OCI-LY3 (cell line): ENCODE measurements around the gene RBM23.

Source experiments
- H2AFZ ChIP-seq: fragments of 200-600, 300-600 bp; shearing (Covaris generic); 2 replicates; pipeline ENCODE4 v1.6.0; 2014; ENCODE audit warnings: antibody characterized with exemption, low read depth, low read length
- H3K27ac ChIP-seq: fragments of 200-600, 300-600 bp; sonication (generic); 2 replicates; pipeline ENCODE4 v1.5.1; 2014; ENCODE audit warnings: mild to moderate bottlenecking, low read length, moderate library complexity, mixed read lengths
- H3K27me3 ChIP-seq: fragments of 200-600, 300-600 bp; sonication (generic); 2 replicates; pipeline ENCODE4 v1.6.1; 2014; ENCODE audit warnings: low read depth, low read length, mixed read lengths
- H3K36me3 ChIP-seq: fragments of 200-600, 300-600 bp; sonication (generic); replicated peaks from 2 replicates; pipeline ENCODE3; 2014; ENCODE audit warnings: low read depth, low read length, mixed read lengths
- H3K4me1 ChIP-seq: fragments of 300-600, 200-600 bp; sonication (generic); 2 replicates; pipeline ENCODE4 v1.6.1; 2014; ENCODE audit warnings: low read length, mixed read lengths
- H3K4me2 ChIP-seq: fragments of 200-600, 300-600 bp; sonication (generic); 2 replicates; pipeline ENCODE4 v1.6.1; 2014; ENCODE audit warnings: low read length, mixed read lengths
- H3K4me3 ChIP-seq: fragments of 300-600, 200-600 bp; sonication (generic); 2 replicates; pipeline ENCODE4 v1.5.1; 2014; ENCODE audit warnings: antibody characterized with exemption, mild to moderate bottlenecking, low read length, moderate library complexity
- H3K79me2 ChIP-seq: fragments of 300-600, 200-600 bp; shearing (Covaris generic); 2 replicates; pipeline ENCODE4 v1.6.1; 2014; ENCODE audit warnings: mild to moderate bottlenecking, low read length, mixed read lengths
- H3K9ac ChIP-seq: fragments of 300-600, 200-600 bp; shearing (Covaris generic); 2 replicates; pipeline ENCODE4 v1.6.0; 2014; ENCODE audit warnings: mild to moderate bottlenecking, low read length, moderate library complexity
- H3K9me3 ChIP-seq: fragments of 200-600, 300-600 bp; shearing (Covaris generic); 2 replicates; pipeline ENCODE4 v1.6.1; 2014; ENCODE audit warnings: low read length, mixed read lengths; ENCODE audit not compliant: insufficient read depth
- H4K20me1 ChIP-seq: fragments of 200-600, 300-600 bp; sonication (generic); 2 replicates; pipeline ENCODE4 v1.6.1; 2016; ENCODE audit warnings: low read length, mixed read lengths; ENCODE audit not compliant: insufficient read depth
- CTCF ChIP-seq: fragments of 200-600, 300-600 bp; sonication (generic); IDR thresholded peaks from 2 replicates; pipeline ENCODE4 v1.5.1; 2014; ENCODE audit warnings: antibody characterized with exemption, low read length, low read depth
- EZH2phosphoT487 ChIP-seq: fragments of 200-600 bp; shearing (Covaris generic); IDR thresholded peaks from 2 replicates; pipeline ENCODE4 v1.6.1; 2018; ENCODE audit warnings: antibody characterized with exemption, mixed run types, low read depth

Gene RBM23

GRCh38 chr14:22877000-22877501 lies 41.9 kb downstream of the RBM23 start:
- H3K9me3 ChIP-seq, result no peaks in the 10 kb centered on the region
- 0 out of 2 replicates have a peak, but pooled peaks cover 4% of the 10 kb centered on the region for H3K27me3 ChIP-seq
- H4K20me1 ChIP-seq, result peaks cover 4% of the 10 kb centered on the region; the same call in 1 of the 2 replicates
- peaks cover 12% of the 10 kb centered on the region; the same call in 1 of the 2 replicates for H3K79me2 ChIP-seq
- H3K27ac ChIP-seq, result no peak overlapping the region
- no peak overlapping the region for H3K4me2 ChIP-seq
- peaks cover 6% of the 10 kb centered on the region for H3K4me1 ChIP-seq
- H2AFZ ChIP-seq, result no peak overlapping the region
- no peak overlapping the region for H3K9ac ChIP-seq
- H3K36me3 ChIP-seq, result peaks cover 38% of the 10 kb centered on the region
- no peak overlapping the region for H3K4me3 ChIP-seq
- TF ChIP-seq EZH2phosphoT487 (no peak), CTCF (no peak)

- H2AFZ ChIP-seq, result no peak overlapping the region
- peaks cover 13% of the 10 kb centered on the region; the same call in 1 of the 2 replicates for H3K79me2 ChIP-seq
- no peak overlapping the region for H3K4me3 ChIP-seq
- H3K36me3 ChIP-seq, result peaks cover 38% of the 10 kb centered on the region
- no peak overlapping the region for H3K9ac ChIP-seq
- peaks cover 6% of the 10 kb centered on the region for H3K4me1 ChIP-seq
- H4K20me1 ChIP-seq, result peaks cover 4% of the 10 kb centered on the region; the same call in 1 of the 2 replicates
- no peaks in the 10 kb centered on the region for H3K27me3 ChIP-seq
- H3K4me2 ChIP-seq, result no peak overlapping the region
- H3K27ac ChIP-seq, result no peak overlapping the region
- no peaks in the 10 kb centered on the region for H3K9me3 ChIP-seq
- TF ChIP-seq CTCF (no peak), EZH2phosphoT487 (no peak)
Observed at GRCh38 chr14:22875748-22876319, 43.1 kb downstream of the RBM23 start.

- Histone ChIP-seq H3K79me2 (peaks cover 13% of the 10 kb centered on the region; the same call in 1 of the 2 replicates), H3K9me3 (no peaks in the 10 kb centered on the region), H3K27me3 (no peaks in the 10 kb centered on the region), H3K36me3 (peaks cover 38% of the 10 kb centered on the region), H3K4me1 (peaks cover 13% of the 10 kb centered on the region), H4K20me1 (peaks cover 4% of the 10 kb centered on the region; the same call in 1 of the 2 replicates), H3K4me2 (no peak overlapping the region), H3K27ac (no peak overlapping the region), H3K9ac (no peak overlapping the region), H2AFZ (no peak overlapping the region), H3K4me3 (no peak overlapping the region)
- TF ChIP-seq CTCF (no peak), EZH2phosphoT487 (no peak)
Observed at GRCh38 chr14:22875003-22875747, 43.8 kb downstream of the RBM23 start.
